Measurements from ENCODE around the gene CDIP1. TPM values are rescaled to one million over a fixed set of nuclear protein-coding genes. Genes with fewer than 3 reads are reported as not detected.
"Not testable (repeated sequence)": the region's sequence is repeated elsewhere in the genome, so short reads cannot be mapped to it uniquely, and the experiment has no call there.

Gene CDIP1
- total and polyA plus RNA-seq, 12 donors = 28.2 to 59.5 (median 46.1) TPM

GRCh38 chr16:4580250-4580649 lies 41.7 kb upstream of the CDIP1 start:
- Histone ChIP-seq H3K27ac (no peak overlapping the region), H3K4me3 (no peak overlapping the region), H3K9me3 (no peaks in the 10 kb centered on the region), H3K27me3 (no peaks in the 10 kb centered on the region), H3K36me3 (no peaks in the 10 kb centered on the region), H3K4me1 (no peaks in the 10 kb centered on the region)
- no peak for TF ChIP-seq CTCF (IDR thresholded peaks at IDR 0.05)
- WGBS, 2 donors = 65 to 83% methylated on average over 6 of the region's 6 CpGs
- DNase-seq = no peak
- intact Hi-C loops (cut with DNase I) = loop anchor here in 2 of 10 donors (10.0 kb wide), 1 partner anchor 65 kb away; no protein-coding TSS in a partner anchor
- no peak for ATAC-seq

GRCh38 chr16:4578961-4579530 lies 40.5 kb upstream of the CDIP1 start:
- Histone ChIP-seq H3K27me3 (no peaks in the 10 kb centered on the region), H3K27ac (no peak overlapping the region), H3K9me3 (no peaks in the 10 kb centered on the region), H3K4me3 (no peak overlapping the region), H3K4me1 (no peaks in the 10 kb centered on the region), H3K36me3 (no peaks in the 10 kb centered on the region)
- DNase-seq (no peak), ATAC-seq (no peak)
- WGBS, 2 donors = 83 to 89% methylated on average over 13 of the region's 13 CpGs
- intact Hi-C loops (cut with DNase I) = no loop called here
- TF ChIP-seq CTCF (IDR thresholded peaks at IDR 0.05) = no peak

DNA sequence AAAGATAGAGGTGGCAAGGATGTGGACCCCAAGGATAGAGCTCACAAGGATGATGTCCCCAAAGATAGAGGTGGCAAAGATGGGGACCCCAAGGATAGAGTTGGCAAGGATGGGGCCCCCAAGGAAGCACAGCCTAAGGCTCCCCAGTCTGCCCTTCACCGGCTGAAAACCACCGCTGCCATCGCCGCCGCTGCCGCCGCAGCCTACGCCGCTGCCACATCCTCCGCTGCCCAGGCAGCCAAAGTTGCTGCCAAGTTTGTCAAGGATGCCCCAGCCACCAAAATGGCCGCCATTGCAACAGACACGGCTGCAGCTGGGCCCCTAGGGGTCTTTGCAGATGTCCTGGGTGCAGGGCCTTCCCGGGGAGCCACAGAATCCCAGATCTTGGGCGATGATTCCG lies 37.4 kb upstream of the CDIP1 start:
- no peak for ATAC-seq
- TF ChIP-seq CTCF (IDR thresholded peaks at IDR 0.05) = no peak

GRCh38 chr16:4574919-4575705 lies 36.5 kb upstream of the CDIP1 start:
- no peaks in the 10 kb centered on the region for H3K4me1 ChIP-seq
- intact Hi-C loops (cut with DNase I) = no loop called here
- H3K9me3 ChIP-seq = no peaks in the 10 kb centered on the region
- no peaks in the 10 kb centered on the region for H3K27me3 ChIP-seq
- 69 to 82% methylated on average over 11 of the region's 11 CpGs for WGBS, 2 donors
- no peak for DNase-seq
- H3K36me3 ChIP-seq = no peaks in the 10 kb centered on the region
- no peak overlapping the region for H3K27ac ChIP-seq
- peak in 2 of 8 donors; percentile 21 to 32 for ATAC-seq
- no peak for TF ChIP-seq CTCF (IDR thresholded peaks at IDR 0.05)
- no peak overlapping the region for H3K4me3 ChIP-seq

More for the DNA sequence above, 37.4 kb upstream of the CDIP1 start:
- no peaks in the 10 kb centered on the region for H3K27me3 ChIP-seq
- H3K9me3 ChIP-seq = no peaks in the 10 kb centered on the region
- 97 to 98% methylated on average over 15 of the region's 15 CpGs for WGBS, 2 donors
- H3K4me1 ChIP-seq = no peaks in the 10 kb centered on the region
- no peaks in the 10 kb centered on the region for H3K36me3 ChIP-seq
- intact Hi-C loops (cut with DNase I) = no loop called here
- no peak for DNase-seq
- H3K27ac ChIP-seq = no peak overlapping the region
- H3K4me3 ChIP-seq = no peak overlapping the region

- H3K9me3 ChIP-seq; H3K27ac ChIP-seq; DNase-seq; H3K4me3 ChIP-seq; ATAC-seq; H3K4me1 ChIP-seq; H3K27me3 ChIP-seq; intact Hi-C loops (cut with DNase I); H3K36me3 ChIP-seq: not testable (repeated sequence)
- 82 to 88% methylated on average over 7 of the region's 7 CpGs for WGBS, 2 donors
Observed at GRCh38 chr16:4573926-4574325, 35.4 kb upstream of the CDIP1 start.

Data from heart right ventricle (tissue), 16 donors.